Mucosa of rectum (tissue), 2 donors: Measurements from ENCODE around the gene PAFAH1B2.
A peak's percentile ranks its signal among the peaks of the same experiment; 100 is the strongest.
"Not testable (repeated sequence)": the region's sequence is repeated elsewhere in the genome, so short reads cannot be mapped to it uniquely, and the experiment has no call there.

Experiments used
- H3K27ac ChIP-seq, 2 donors: one replicate each; pipeline ENCODE4 v1.7.0; 2013; ENCODE audit warnings: inconsistent platforms in 2 of 2, low read depth in 2 of 2, low read length in 2 of 2
- H3K27me3 ChIP-seq, 2 donors: one replicate each; pipeline ENCODE4 v1.7.0; 2013; ENCODE audit warnings: low read length in 2 of 2; ENCODE audit not compliant: control insufficient read depth in 2 of 2, insufficient read depth in 2 of 2
- H3K36me3 ChIP-seq, 2 donors: one replicate each; pipeline ENCODE4 v1.7.0; 2013; ENCODE audit warnings: low read length in 2 of 2; ENCODE audit not compliant: control insufficient read depth in 2 of 2, insufficient read depth in 2 of 2
- H3K4me1 ChIP-seq, 2 donors: one replicate each; pipeline ENCODE4 v1.7.0; 2013; ENCODE audit warnings: low read length in 2 of 2, mild to moderate bottlenecking in 1 of 2; ENCODE audit not compliant: control insufficient read depth in 2 of 2, insufficient read depth in 2 of 2
- H3K4me3 ChIP-seq, 2 donors: one replicate each; pipeline ENCODE4 v1.7.0; 2013; ENCODE audit warnings: low read length in 2 of 2
- H3K9ac ChIP-seq, 2 donors: one replicate each; pipeline ENCODE4 v1.7.0; 2013; ENCODE audit warnings: low read length in 2 of 2, low read depth in 1 of 2, mild to moderate bottlenecking in 1 of 2
- H3K9me3 ChIP-seq, 2 donors: one replicate each; pipeline ENCODE4 v1.7.0; 2013; ENCODE audit warnings: low read length in 2 of 2; ENCODE audit not compliant: control insufficient read depth in 2 of 2
- donor health status: healthy.
- donor health status: Normal muscosa, but diverticular disease.

The PAFAH1B2 gene

GRCh38 chr11:117180661-117181585 lies 36.8 kb downstream of the PAFAH1B2 start:
- Histone ChIP-seq H3K27me3 (no peaks in the 10 kb centered on the region), H3K27ac (peak overlapping the region in 1 of 2 donors; percentile 26), H3K4me1 (peaks cover 29 to 42% of the 10 kb centered on the region in 2 donors), H3K36me3 (peaks cover 10 to 18% of the 10 kb centered on the region in 2 donors), H3K9ac (peak overlapping the region in 1 of 2 donors; percentile 5), H3K4me3 (peak overlapping the region; percentile 4 to 50), H3K9me3 (no peaks in the 10 kb centered on the region)

GRCh38 chr11:117181586-117182550 lies 37.8 kb downstream of the PAFAH1B2 start:
- H3K4me1 ChIP-seq, result peaks cover 30 to 50% of the 10 kb centered on the region in 2 donors
- no peak overlapping the region for H3K9ac ChIP-seq
- no peaks in the 10 kb centered on the region for H3K27me3 ChIP-seq
- H3K36me3 ChIP-seq, result peaks cover 13 to 22% of the 10 kb centered on the region in 2 donors
- H3K27ac ChIP-seq, result no peak overlapping the region
- H3K4me3 ChIP-seq, result no peak overlapping the region
- no peaks in the 10 kb centered on the region for H3K9me3 ChIP-seq

- Histone ChIP-seq H3K36me3 (peaks cover 18 to 28% of the 10 kb centered on the region in 2 donors), H3K27ac (no peak overlapping the region), H3K27me3 (no peaks in the 10 kb centered on the region), H3K9ac (no peak overlapping the region), H3K4me3 (no peak overlapping the region), H3K4me1 (peaks cover 30 to 55% of the 10 kb centered on the region in 2 donors), H3K9me3 (no peaks in the 10 kb centered on the region)
These were observed 38.5 kb downstream of the PAFAH1B2 start for GRCh38 chr11:117182551-117182935.

- not testable (repeated sequence) for H3K27me3 ChIP-seq, H3K4me3 ChIP-seq, H3K9me3 ChIP-seq, H3K27ac ChIP-seq, H3K9ac ChIP-seq
- peaks cover 28 to 49% of the 10 kb centered on the region in 2 donors for H3K4me1 ChIP-seq
- H3K36me3 ChIP-seq, result peaks cover 25 to 34% of the 10 kb centered on the region in 2 donors
These were observed 39.1 kb downstream of the PAFAH1B2 start for GRCh38 chr11:117183178-117183577.

- Histone ChIP-seq H3K4me1 (peaks cover 25 to 45% of the 10 kb centered on the region in 2 donors), H3K27me3 (no peaks in the 10 kb centered on the region), H3K9me3 (no peaks in the 10 kb centered on the region), H3K27ac (peak overlapping the region; percentile 16 to 55), H3K4me3 (no peak overlapping the region), H3K9ac (no peak overlapping the region), H3K36me3 (peaks cover 31 to 40% of the 10 kb centered on the region in 2 donors)
These were observed 39.8 kb downstream of the PAFAH1B2 start for GRCh38 chr11:117183724-117184349.

GRCh38 chr11:117185736-117186430 lies 41.8 kb downstream of the PAFAH1B2 start:
- Histone ChIP-seq H3K9me3 (no peaks in the 10 kb centered on the region), H3K36me3 (peaks cover 49 to 59% of the 10 kb centered on the region in 2 donors), H3K27me3 (no peaks in the 10 kb centered on the region), H3K4me1 (peaks cover 23 to 33% of the 10 kb centered on the region in 2 donors), H3K27ac (peak overlapping the region; percentile 64 to 72), H3K4me3 (no peak overlapping the region), H3K9ac (no peak overlapping the region)

- Histone ChIP-seq H3K36me3 (peaks cover 49 to 61% of the 10 kb centered on the region in 2 donors), H3K27ac (peak overlapping the region; percentile 64 to 72), H3K9ac (no peak overlapping the region), H3K9me3 (no peaks in the 10 kb centered on the region), H3K4me3 (no peak overlapping the region), H3K27me3 (no peaks in the 10 kb centered on the region), H3K4me1 (peaks cover 20 to 28% of the 10 kb centered on the region in 2 donors)
These were observed 42.3 kb downstream of the PAFAH1B2 start for GRCh38 chr11:117186431-117186761.

- Histone ChIP-seq H3K36me3 (peaks cover 55 to 66% of the 10 kb centered on the region in 2 donors), H3K27me3 (no peaks in the 10 kb centered on the region), H3K4me3 (no peak overlapping the region), H3K9ac (peak overlapping the region in 1 of 2 donors; percentile 48), H3K4me1 (peaks cover 20 to 26% of the 10 kb centered on the region in 2 donors), H3K27ac (peak overlapping the region; percentile 64 to 72), H3K9me3 (no peaks in the 10 kb centered on the region)
These were observed 42.9 kb downstream of the PAFAH1B2 start for GRCh38 chr11:117187007-117187406.

GRCh38 chr11:117187428-117187798 lies 43.3 kb downstream of the PAFAH1B2 start:
- Histone ChIP-seq H3K27ac (peak overlapping the region; percentile 64 to 72), H3K27me3 (no peaks in the 10 kb centered on the region), H3K4me3 (no peak overlapping the region), H3K4me1 (peaks cover 20 to 26% of the 10 kb centered on the region in 2 donors), H3K36me3 (peaks cover 54 to 65% of the 10 kb centered on the region in 2 donors), H3K9me3 (no peaks in the 10 kb centered on the region), H3K9ac (peak overlapping the region in 1 of 2 donors; percentile 48)
